Tibial nerve (tissue), 4 donors: ENCODE data around the gene TMEM185B.

ENCODE experiments used
- EP300 ChIP-seq, 2 donors: sonication (generic); formaldehyde crosslinking; IDR thresholded peaks; one replicate each; pipeline ENCODE4 v1.6.1; 2017; ENCODE audit warnings: antibody characterized with exemption in 2 of 2, mild to moderate bottlenecking in 1 of 2
- POLR2A ChIP-seq, 2 donors: fragments of 450-650 bp; IDR thresholded peaks; one replicate each; pipeline ENCODE4 v1.6.1; 2017; ENCODE audit warnings: antibody characterized with exemption in 2 of 2, mild to moderate bottlenecking in 2 of 2, moderate library complexity in 2 of 2
- TF ChIP-seq, protein P1 (sequence below), 5 experiments: fragments of 200-600 bp in 3 of 5; fragments of 450-650 bp in 2 of 5; sonication (generic) in 3 of 5; IDR thresholded peaks; one replicate each; pipeline ENCODE4 v1.5.1; 2016 to 2019; ENCODE audit warnings: antibody characterized with exemption in 5 of 5, mild to moderate bottlenecking in 3 of 5, moderate library complexity in 2 of 5

- TF ChIP-seq, protein P1, sequence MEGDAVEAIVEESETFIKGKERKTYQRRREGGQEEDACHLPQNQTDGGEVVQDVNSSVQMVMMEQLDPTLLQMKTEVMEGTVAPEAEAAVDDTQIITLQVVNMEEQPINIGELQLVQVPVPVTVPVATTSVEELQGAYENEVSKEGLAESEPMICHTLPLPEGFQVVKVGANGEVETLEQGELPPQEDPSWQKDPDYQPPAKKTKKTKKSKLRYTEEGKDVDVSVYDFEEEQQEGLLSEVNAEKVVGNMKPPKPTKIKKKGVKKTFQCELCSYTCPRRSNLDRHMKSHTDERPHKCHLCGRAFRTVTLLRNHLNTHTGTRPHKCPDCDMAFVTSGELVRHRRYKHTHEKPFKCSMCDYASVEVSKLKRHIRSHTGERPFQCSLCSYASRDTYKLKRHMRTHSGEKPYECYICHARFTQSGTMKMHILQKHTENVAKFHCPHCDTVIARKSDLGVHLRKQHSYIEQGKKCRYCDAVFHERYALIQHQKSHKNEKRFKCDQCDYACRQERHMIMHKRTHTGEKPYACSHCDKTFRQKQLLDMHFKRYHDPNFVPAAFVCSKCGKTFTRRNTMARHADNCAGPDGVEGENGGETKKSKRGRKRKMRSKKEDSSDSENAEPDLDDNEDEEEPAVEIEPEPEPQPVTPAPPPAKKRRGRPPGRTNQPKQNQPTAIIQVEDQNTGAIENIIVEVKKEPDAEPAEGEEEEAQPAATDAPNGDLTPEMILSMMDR (IDR thresholded peaks at IDR 0.05), result no peak
- no peak for TF ChIP-seq POLR2A (IDR thresholded peaks at IDR 0.05)
- TF ChIP-seq EP300 (IDR thresholded peaks at IDR 0.05), result no peak
Measured at GRCh38 chr2:120239488-120240287, 16.5 kb upstream of the TMEM185B start.
